Smooth muscle cell of the brain vasculature (primary cell): ENCODE data around the gene RPL41.
"Not testable (repeated sequence)": the region's sequence is repeated elsewhere in the genome, so short reads cannot be mapped to it uniquely, and the experiment has no call there.

Experiments
- DNase-seq: peaks from one replicate; pipeline ENCODE4 v3.0.0-alpha.2; 2012; ENCODE audit warnings: low read depth, low spot score

The RPL41 gene

GRCh38 chr12:56103066-56103711 is 13.2 kb upstream of the RPL41 start:
- DNase-seq: no peak

- no peak for DNase-seq
These were observed 12.7 kb upstream of the RPL41 start for GRCh38 chr12:56103823-56104108.

GRCh38 chr12:56104109-56104814 is 12.2 kb upstream of the RPL41 start, which contains the start of gene PA2G4:
PA2G4 (plus strand) TSS chr12:56104559; CDS start chr12:56104738, 179 bp downstream.
- DNase-seq: peak; percentile 97

GRCh38 chr12:56104815-56105608 is 11.4 kb upstream of the RPL41 start:
- no peak for DNase-seq

DNA sequence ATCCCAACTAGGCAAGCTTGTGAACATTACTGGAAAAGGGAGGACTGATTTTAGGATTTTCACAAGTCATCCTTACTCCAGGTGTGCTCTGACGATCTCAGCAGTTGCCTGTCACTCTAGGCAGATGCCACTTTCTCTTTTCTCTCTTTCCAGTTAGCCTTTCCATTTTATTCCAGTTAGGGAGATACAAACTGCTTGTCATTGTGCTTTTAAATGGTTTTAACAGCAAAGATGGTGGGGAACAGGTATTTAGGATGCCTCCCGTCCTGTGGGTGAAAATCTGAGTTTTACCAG is 10.9 kb upstream of the RPL41 start:
- DNase-seq: no peak

- DNase-seq: no peak
These were observed 9.2 kb upstream of the RPL41 start for GRCh38 chr12:56107242-56107641.

- no peak for DNase-seq
These were observed 5.9 kb upstream of the RPL41 start for GRCh38 chr12:56110571-56110970.

DNA sequence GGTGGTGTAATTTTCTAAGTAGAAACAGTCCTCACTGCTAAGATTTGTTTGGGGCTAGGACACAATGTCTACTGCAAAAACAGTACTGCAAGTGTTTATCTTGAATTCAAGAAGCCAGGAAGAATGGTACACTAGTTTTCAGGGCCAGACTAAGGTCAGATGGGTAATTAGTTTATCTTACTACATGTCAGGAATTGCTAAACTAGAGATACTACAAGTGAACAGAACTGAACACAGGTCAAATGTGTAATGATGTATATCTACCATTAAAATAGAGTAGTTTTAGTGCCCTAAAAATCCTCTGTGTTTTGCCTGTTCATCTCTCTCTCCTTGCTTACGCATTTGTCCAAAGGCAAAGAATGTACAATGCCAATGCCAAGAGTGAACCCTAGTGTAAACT is 2.3 kb upstream of the RPL41 start:
- no peak for DNase-seq

DNA sequence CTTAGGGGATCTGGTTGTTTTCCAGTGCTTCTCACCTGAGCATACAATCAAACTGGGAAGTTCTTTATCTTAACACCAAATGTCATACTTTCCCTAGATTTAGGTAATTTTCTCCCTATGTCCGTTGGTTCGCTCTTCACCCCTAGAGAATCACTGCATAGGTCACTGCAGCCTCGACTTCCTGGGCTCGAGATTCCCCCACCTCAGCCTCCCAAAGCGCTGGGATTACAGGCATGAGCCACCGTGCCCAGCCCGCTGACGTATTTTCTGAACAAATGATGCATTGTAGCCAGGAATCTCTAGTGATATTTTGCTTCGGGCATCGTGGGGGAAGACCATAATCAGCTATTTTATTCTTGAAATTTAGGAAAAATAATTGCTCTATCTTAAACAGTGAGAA is 1.1 kb upstream of the RPL41 start:
- DNase-seq: no peak

DNA sequence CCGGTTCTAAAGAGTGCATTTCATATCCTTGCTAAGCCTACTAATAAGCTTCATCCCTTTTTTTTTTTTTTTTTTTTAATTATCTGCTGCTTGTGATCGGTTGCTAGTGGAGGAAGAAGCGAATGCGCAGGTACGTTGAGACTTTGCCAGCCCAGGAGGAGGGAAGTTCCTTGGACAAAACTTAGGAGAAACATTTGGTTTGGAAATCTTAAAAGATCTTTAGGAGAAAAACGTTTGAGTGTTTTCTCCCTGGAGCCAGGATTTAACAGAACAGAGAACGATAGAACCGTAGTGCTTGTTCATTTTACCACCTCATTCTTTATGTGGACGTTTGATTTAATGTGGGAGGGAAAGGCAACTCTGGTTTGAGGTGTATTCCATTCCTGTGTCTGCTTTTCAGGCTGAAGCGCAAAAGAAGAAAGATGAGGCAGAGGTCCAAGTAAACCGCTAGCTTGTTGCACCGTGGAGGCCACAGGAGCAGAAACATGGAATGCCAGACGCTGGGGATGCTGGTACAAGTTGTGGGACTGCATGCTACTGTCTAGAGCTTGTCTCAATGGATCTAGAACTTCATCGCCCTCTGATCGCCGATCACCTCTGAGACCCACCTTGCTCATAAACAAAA is 761 bp downstream of the RPL41 start:
- DNase-seq: not testable (repeated sequence)

GRCh38 chr12:56117778-56118687 is 1.6 kb downstream of the RPL41 start, which contains the start of gene ZC3H10:
ZC3H10 (plus strand) TSS chr12:56118266; CDS start chr12:56120563, 2,297 bp downstream.
- DNase-seq: peak; percentile 98

DNA sequence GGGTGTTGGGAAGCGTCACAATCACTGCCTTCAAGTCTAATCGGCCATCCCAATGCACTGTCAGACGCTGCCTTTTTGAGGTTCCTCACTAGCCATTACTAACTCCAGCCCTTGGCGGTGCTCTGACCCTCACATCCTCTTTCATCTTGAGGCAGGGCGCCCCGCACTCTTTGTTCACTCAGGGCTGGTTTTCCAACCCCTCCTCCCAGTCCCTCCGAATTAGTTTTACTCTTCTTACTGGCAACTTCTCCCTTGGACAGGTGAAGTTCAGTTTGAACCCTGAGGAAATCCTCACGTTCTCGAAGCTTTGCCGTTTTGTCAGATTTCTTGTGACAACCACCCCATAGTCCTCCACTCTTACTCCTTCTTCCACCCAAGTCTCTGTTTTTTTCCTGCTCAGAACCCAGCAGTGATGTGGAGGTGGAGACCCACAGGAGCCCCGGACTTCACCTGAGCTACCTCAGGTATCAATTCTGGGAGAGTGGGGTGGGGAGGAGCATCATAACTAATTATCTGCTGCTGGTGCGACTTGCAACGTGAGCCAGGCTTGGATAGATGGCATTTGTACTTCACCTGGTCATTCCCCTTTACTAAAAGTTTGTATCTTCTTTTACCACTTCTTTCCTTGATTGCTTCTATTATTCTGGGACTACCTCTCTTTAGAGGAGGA is 2.4 kb downstream of the RPL41 start:
- no peak for DNase-seq

GRCh38 chr12:56119361-56119796 is 2.9 kb downstream of the RPL41 start:
- peak; percentile 79 for DNase-seq

DNA sequence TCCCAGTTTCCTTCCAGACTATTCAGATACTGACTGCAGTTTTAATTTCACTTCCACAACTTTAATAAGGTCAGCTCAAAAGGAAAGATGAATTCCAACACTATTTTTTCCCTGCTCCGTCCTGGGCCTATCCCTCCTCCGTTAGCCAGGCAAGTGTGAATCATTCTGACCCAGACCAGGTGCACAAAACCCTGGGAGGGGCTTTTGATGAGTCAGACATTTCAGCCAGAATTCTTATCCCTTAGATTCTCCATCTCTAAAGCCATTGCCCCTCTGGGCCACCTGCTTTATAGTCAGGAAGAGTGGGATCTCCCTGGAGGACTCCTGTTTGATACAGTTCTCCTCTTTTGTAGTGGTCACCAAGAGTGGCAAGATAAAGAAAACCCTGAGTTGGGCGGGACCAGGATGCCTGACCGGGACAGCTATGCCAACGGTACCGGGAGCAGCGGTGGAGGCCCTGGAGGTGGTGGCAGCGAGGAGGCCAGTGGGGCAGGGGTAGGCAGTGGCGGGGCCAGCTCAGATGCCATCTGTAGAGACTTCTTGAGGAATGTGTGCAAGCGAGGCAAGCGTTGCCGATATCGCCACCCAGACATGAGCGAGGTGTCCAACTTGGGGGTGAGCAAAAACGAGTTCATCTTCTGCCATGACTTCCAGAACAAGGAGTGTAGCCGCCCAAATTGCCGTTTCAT is 3.9 kb downstream of the RPL41 start:
- no peak for DNase-seq

DNA sequence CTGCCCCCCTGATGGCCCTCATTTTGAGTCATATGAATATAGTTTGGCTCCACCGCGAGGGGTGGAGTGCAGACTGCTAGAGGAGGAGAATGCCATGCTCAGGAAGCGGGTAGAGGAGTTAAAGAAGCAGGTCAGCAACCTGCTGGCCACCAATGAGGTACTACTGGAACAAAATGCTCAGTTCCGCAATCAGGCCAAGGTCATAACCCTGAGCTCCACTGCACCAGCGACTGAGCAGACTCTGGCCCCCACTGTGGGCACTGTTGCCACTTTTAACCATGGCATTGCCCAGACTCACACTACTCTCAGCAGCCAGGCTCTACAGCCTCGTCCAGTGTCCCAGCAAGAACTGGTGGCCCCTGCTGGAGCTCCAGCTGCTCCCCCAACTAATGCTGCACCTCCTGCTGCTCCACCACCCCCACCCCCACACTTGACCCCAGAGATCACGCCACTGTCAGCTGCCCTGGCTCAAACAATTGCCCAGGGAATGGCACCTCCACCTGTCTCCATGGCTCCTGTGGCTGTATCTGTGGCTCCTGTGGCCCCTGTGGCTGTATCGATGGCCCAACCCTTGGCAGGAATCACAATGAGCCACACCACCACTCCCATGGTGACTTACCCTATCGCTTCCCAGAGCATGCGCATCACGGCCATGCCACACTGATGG is 4.9 kb downstream of the RPL41 start:
- DNase-seq: no peak

GRCh38 chr12:56122637-56123036 is 6.2 kb downstream of the RPL41 start:
- no peak for DNase-seq

DNA sequence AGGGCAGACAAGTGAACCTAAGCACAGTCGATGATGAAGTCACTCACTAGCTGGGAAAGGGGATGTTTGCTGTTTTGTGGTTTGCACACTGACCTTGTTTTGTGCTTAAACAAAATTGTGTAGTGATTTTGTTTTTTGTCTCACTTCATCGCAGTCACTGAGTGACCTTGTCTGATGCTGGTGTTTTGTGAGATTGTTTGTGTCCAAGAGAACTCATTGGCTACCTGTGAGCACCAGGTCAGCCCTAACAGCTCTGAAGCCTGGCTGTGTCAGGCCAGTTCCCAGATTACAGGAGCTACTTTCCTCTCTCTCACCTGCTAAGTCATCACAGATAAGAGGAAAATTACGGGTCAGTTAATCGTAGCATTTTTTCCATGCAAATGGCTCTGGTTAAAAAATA is 7.7 kb downstream of the RPL41 start:
- no peak for DNase-seq

DNA sequence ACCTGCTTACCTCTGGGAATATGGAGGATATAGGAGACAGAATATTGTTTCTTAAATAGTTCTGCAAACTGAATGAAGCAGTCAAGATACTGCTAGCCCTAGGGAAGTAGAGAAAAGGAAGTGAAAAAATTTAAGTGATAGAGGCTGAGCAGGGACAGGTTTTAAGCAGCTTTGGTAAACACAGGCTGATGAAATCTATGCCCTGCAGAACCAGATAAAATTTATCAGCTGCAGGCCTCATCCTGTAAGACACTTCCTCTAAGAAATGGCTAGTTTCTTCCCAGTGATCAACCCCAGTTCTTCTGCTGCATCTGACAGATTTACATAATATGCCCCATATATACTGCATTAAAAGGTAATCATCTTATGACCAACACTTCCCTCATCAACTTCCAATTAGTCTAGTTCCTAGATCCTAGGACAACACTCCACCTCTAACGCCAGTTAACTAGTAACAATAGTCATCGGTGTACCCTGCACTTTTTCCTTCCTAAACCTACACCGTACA is 10.4 kb downstream of the RPL41 start:
- DNase-seq: no peak

- no peak for DNase-seq
These were observed 11.1 kb downstream of the RPL41 start for GRCh38 chr12:56127485-56127887.
